ENCODE results near the gene ERI3.

Gene ERI3

GRCh38 chr1:44310006-44310405, 45.1 kb downstream of the ERI3 start:
- TF ChIP-seq CTCF (IDR thresholded peaks at IDR 0.05; ENCODE audit: borderline replicate concordance, insufficient read depth, low read depth, low read length) = no peak

DNA sequence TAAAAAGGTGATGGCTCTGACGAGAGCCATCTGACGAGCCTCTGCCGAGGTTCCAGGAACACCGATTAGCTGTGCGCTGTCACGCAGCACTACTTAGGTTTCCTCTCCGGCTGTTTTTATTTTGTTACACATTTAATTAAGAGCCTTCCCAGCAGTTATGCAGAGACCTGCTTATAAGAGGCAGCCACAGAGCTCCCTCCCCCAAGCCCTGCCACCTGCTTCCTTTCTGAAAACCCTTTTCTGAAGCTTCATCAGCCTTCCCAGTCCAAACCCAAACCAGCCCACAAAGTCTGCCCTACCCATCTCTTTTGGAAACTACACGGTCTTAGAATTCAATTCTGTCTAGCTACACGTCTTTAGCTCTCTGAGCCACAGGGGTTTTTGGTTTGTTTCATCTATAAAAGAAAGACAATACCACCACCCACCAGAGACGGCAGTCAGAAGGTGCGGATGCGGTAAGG, 49.1 kb downstream of the ERI3 start:
- H3K4me3 ChIP-seq (ENCODE audit: low read depth, low read length) = no peak overlapping the region
- no peak for TF ChIP-seq CTCF (IDR thresholded peaks at IDR 0.05; ENCODE audit: borderline replicate concordance, insufficient read depth, low read depth, low read length)

More at GRCh38 chr1:44310006-44310405, 45.1 kb downstream of the ERI3 start:
- no peak overlapping the region for H3K4me3 ChIP-seq (ENCODE audit: low read depth, low read length)

DNA sequence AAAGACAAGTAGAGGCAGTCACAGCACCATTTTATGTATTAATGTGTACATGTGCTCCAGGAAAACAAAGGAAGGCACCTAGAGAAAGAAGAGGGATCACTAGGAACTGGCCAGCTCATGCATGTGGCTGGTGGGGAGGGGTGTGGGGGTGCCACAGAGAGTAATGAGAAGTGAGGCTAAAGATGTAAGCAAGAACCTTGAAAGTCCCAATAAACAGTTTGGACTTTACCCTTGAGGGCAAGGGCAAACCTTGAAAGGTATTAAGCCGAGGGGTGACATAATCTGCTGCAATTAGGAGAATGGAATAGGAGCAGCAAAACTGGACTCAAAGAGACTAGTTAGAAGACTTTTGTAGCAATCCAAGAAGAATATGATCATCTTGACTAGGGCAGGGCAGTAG, 51.5 kb downstream of the ERI3 start:
- no peak for TF ChIP-seq CTCF (IDR thresholded peaks at IDR 0.05; ENCODE audit: borderline replicate concordance, insufficient read depth, low read depth, low read length)
- no peak overlapping the region for H3K4me3 ChIP-seq (ENCODE audit: low read depth, low read length)

GRCh38 chr1:44302541-44302940, 52.5 kb downstream of the ERI3 start:
- TF ChIP-seq CTCF (IDR thresholded peaks at IDR 0.05; ENCODE audit: borderline replicate concordance, insufficient read depth, low read depth, low read length) = no peak
- no peak overlapping the region for H3K4me3 ChIP-seq (ENCODE audit: low read depth, low read length)

DNA sequence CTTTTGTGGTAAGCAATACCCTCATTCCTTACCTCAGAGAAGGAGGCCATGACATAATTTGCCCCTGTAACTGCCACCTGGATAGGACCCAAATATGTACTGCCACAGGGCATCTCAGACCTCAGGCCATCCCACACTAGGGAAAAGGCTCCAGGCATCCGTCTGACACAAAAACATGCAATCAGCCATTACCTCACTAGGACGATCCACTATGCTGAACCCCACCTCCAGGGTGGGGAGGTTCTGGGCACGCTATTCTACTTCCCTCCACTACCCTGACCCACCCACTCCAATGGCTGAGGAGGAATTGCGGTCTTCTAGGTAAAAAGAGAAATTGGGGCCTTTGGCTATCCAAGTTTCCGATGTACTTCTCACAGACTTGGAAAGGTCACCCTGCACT, 53.6 kb downstream of the ERI3 start:
- no peak for TF ChIP-seq CTCF (IDR thresholded peaks at IDR 0.05; ENCODE audit: borderline replicate concordance, insufficient read depth, low read depth, low read length)
- no peak overlapping the region for H3K4me3 ChIP-seq (ENCODE audit: low read depth, low read length)

DNA sequence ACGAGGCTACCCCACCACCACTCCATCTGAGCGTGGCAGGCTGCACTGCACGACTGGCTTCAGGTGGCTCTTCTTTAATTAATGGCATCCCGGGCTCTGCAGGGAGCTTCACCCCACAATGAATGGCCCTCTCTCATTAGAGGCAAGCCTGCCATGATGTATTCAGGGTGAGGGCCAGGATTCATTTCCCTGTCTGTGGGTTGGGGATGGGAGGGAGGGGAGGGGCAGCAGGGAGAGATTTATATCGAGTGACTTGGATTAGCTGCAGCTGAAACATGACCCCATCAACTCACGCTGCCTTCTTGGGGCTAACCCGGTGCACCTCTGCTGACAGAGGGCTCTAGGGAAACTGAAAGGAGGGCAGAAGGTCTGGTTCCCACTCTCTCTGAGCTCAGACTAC, 54.2 kb downstream of the ERI3 start:
- no peak overlapping the region for H3K4me3 ChIP-seq (ENCODE audit: low read depth, low read length)
- TF ChIP-seq CTCF (IDR thresholded peaks at IDR 0.05; ENCODE audit: borderline replicate concordance, insufficient read depth, low read depth, low read length) = no peak

DNA sequence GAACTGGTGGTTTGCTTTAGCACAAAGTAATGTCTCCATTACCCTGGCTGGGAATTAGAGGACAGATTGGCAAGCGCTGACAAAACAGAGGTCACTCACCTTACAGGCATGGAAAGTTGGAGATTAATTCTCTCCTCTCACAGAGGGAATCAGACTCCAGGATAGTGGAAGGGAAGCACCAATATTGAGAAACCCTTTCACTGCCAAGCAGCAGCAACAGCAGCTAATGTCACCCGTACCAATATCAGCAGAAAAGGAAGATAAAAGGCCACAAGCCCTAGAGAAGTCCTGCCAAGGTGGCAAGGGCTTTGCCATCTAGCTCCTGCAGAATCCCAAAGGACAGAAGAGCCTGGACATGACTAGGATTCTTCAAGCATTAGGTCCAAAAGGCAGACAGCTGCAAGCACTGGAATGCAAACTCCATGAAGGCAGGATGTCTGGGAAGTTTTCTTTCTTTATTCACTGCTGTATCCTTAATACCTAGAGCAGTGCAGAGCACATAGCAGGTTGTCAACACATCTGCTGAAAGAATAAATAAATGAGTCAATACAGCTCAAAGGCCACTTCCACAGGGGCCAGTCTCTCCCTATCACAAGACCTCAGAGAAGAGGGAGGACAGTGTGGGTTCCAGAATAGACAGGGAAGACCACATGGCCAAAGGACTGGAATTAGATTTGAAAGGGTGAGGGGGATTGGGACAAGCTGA, 57.2 kb downstream of the ERI3 start:
- H3K4me3 ChIP-seq (ENCODE audit: low read depth, low read length) = no peak overlapping the region
- TF ChIP-seq CTCF (IDR thresholded peaks at IDR 0.05; ENCODE audit: borderline replicate concordance, insufficient read depth, low read depth, low read length) = no peak

All from GM12875 (cell line).